ENCODE data around the gene USF3. TPM values are rescaled to one million over a fixed set of nuclear protein-coding genes. Genes with fewer than 3 reads are reported as not detected.
"Not testable (repeated sequence)": the region's sequence is repeated elsewhere in the genome, so short reads cannot be mapped to it uniquely, and the experiment has no call there.

USF3 gene
- total RNA-seq, 1 donor from 2014 or later: 15.3 TPM

GRCh38 chr3:113638910-113639309 lies 57.5 kb downstream of the USF3 start:
- Histone ChIP-seq H3K27me3 (no peaks in the 10 kb centered on the region), H3K9ac (no peak overlapping the region), H3K4me1 (no peaks in the 10 kb centered on the region), H3F3A (ENCODE audit: low read depth) (no peaks in the 10 kb centered on the region), H3K9me3 (ENCODE audit: low read depth) (no peaks in the 10 kb centered on the region), H3K4me3 (no peak overlapping the region), H3K27ac (no peak overlapping the region), H2AFZ (replicated peaks) (no peak overlapping the region), H4K20me1 (ENCODE audit: low read depth) (no peaks in the 10 kb centered on the region), H3K36me3 (no peaks in the 10 kb centered on the region), H3K4me2 (no peak overlapping the region), H3K79me2 (ENCODE audit: low read depth) (no peaks in the 10 kb centered on the region)
- no peaks in the 10 kb centered on the region for H3K4me1 Mint-ChIP-seq
- no peak for DNase-seq (ENCODE audit: low spot score)
- peaks cover 2% of the 10 kb centered on the region for H3K27me3 Mint-ChIP-seq (ENCODE audit: insufficient read depth, low read depth)
- H3K4me3 Mint-ChIP-seq: no peak overlapping the region
- no peak overlapping the region for H3K27ac Mint-ChIP-seq
- no peak for TF ChIP-seq EZH2 (IDR thresholded peaks at IDR 0.05)
- TF ChIP-seq, protein P1, sequence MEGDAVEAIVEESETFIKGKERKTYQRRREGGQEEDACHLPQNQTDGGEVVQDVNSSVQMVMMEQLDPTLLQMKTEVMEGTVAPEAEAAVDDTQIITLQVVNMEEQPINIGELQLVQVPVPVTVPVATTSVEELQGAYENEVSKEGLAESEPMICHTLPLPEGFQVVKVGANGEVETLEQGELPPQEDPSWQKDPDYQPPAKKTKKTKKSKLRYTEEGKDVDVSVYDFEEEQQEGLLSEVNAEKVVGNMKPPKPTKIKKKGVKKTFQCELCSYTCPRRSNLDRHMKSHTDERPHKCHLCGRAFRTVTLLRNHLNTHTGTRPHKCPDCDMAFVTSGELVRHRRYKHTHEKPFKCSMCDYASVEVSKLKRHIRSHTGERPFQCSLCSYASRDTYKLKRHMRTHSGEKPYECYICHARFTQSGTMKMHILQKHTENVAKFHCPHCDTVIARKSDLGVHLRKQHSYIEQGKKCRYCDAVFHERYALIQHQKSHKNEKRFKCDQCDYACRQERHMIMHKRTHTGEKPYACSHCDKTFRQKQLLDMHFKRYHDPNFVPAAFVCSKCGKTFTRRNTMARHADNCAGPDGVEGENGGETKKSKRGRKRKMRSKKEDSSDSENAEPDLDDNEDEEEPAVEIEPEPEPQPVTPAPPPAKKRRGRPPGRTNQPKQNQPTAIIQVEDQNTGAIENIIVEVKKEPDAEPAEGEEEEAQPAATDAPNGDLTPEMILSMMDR (IDR thresholded peaks at IDR 0.05): no peak
- H3K36me3 Mint-ChIP-seq: no peaks in the 10 kb centered on the region
- H3K9me3 Mint-ChIP-seq: peaks cover 10% of the 10 kb centered on the region

DNA sequence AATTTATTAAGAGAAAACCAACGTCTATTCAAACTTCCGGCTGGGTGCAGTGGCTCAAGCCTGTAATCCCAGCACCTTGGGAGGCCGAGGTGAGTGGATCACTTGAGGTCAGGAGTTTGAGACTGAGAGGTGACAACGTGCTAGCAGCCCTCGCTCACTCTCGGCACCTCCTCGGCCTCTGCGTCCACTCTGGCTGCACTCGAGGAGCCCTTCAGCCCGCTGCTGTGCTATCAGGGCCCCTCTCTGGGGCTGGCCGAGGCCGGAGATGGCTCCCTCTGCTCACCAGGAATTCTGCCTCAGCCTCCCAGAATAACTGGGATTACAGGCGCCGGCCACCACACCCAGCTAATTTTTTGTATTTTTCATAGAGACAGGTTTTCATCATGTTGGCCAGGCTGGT lies 58.7 kb downstream of the USF3 start:
- no peaks in the 10 kb centered on the region for H3K4me1 Mint-ChIP-seq
- no peaks in the 10 kb centered on the region for H3K36me3 ChIP-seq
- peaks cover 2% of the 10 kb centered on the region for H3K9me3 Mint-ChIP-seq
- no peaks in the 10 kb centered on the region for H3K36me3 Mint-ChIP-seq
- no peak overlapping the region for H3K4me2 ChIP-seq
- H3K27me3 ChIP-seq: no peaks in the 10 kb centered on the region
- no peaks in the 10 kb centered on the region for H3K9me3 ChIP-seq (ENCODE audit: low read depth)
- no peak overlapping the region for H3K4me3 ChIP-seq
- no peak overlapping the region for H3K4me3 Mint-ChIP-seq
- H3K27ac ChIP-seq: no peak overlapping the region
- no peak overlapping the region for H2AFZ ChIP-seq (replicated peaks)
- H3K4me1 ChIP-seq: no peaks in the 10 kb centered on the region
- no peaks in the 10 kb centered on the region for H3K79me2 ChIP-seq (ENCODE audit: low read depth)
- no peaks in the 10 kb centered on the region for H3F3A ChIP-seq (ENCODE audit: low read depth)
- no peak overlapping the region for H3K9ac ChIP-seq
- no peak overlapping the region for H3K27ac Mint-ChIP-seq
- H3K27me3 Mint-ChIP-seq (ENCODE audit: insufficient read depth, low read depth): peaks cover 2% of the 10 kb centered on the region
- no peaks in the 10 kb centered on the region for H4K20me1 ChIP-seq (ENCODE audit: low read depth)
- TF ChIP-seq, protein P1 (IDR thresholded peaks at IDR 0.05): no peak
- TF ChIP-seq EZH2phosphoT487 (IDR thresholded peaks at IDR 0.05) (no peak), EZH2 (IDR thresholded peaks at IDR 0.05) (no peak)
- no peak for DNase-seq (ENCODE audit: low spot score)

- not testable (repeated sequence) for H3K4me3 Mint-ChIP-seq; H3K4me1 ChIP-seq; H3F3A ChIP-seq (ENCODE audit: low read depth); DNase-seq (ENCODE audit: low spot score); H3K27ac ChIP-seq; H3K36me3 ChIP-seq; H3K9ac ChIP-seq; H3K79me2 ChIP-seq (ENCODE audit: low read depth); H2AFZ ChIP-seq (replicated peaks); H3K9me3 Mint-ChIP-seq; H3K4me1 Mint-ChIP-seq; H3K4me3 ChIP-seq; H3K27me3 Mint-ChIP-seq (ENCODE audit: insufficient read depth, low read depth); H4K20me1 ChIP-seq (ENCODE audit: low read depth); H3K4me2 ChIP-seq; H3K27ac Mint-ChIP-seq; H3K27me3 ChIP-seq; H3K36me3 Mint-ChIP-seq; H3K9me3 ChIP-seq (ENCODE audit: low read depth)
Observed at GRCh38 chr3:113636034-113636433, 60.4 kb downstream of the USF3 start.

DNA sequence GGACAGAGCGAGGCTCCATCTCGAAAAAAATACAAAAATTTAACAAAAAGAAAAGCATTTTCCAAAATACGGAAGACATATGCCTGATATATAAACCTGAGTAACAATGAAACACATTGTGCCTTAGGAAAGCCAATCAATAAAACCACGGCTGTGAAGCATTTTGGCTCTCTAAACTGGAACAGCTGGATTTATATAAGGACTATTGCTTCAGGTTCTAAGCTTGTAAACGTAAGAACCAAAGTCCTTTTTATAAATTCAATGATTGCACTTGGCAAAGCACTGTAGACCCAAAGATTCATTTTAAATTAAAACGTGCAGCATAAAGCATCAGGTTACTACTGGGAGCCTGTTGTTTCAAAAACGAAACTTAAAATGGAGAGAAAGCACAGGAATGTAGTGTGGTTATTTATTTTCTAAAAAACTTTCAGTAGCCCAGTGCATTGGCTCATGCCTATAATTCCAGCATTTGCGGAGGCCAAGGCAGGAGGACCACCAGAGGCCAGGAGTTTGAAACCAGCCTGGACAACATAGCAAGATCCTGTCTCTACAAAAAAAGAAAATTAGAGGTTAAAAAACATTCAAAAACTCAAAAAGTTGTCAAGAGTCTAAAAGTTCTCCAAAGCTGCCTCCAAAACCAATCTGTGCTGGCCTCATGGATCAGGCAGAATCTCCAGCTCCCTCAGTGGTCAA lies 61.5 kb downstream of the USF3 start:
- no peak overlapping the region for H3K4me3 ChIP-seq
- no peak for DNase-seq (ENCODE audit: low spot score)
- no peaks in the 10 kb centered on the region for H4K20me1 ChIP-seq (ENCODE audit: low read depth)
- no peaks in the 10 kb centered on the region for H3K79me2 ChIP-seq (ENCODE audit: low read depth)
- Mint-ChIP-seq H3K9me3 (no peaks in the 10 kb centered on the region), H3K27ac (no peak overlapping the region), H3K36me3 (no peaks in the 10 kb centered on the region), H3K4me3 (no peak overlapping the region), H3K27me3 (ENCODE audit: insufficient read depth, low read depth) (peaks cover 2% of the 10 kb centered on the region), H3K4me1 (peaks cover 5% of the 10 kb centered on the region)
- no peak overlapping the region for H3K27ac ChIP-seq
- no peak overlapping the region for H2AFZ ChIP-seq (replicated peaks)
- TF ChIP-seq EZH2 (IDR thresholded peaks at IDR 0.05) (no peak), EZH2phosphoT487 (IDR thresholded peaks at IDR 0.05) (no peak)
- TF ChIP-seq, protein P1 (IDR thresholded peaks at IDR 0.05): no peak
- no peaks in the 10 kb centered on the region for H3K4me1 ChIP-seq
- no peak overlapping the region for H3K4me2 ChIP-seq
- H3F3A ChIP-seq (ENCODE audit: low read depth): no peaks in the 10 kb centered on the region
- H3K9ac ChIP-seq: no peak overlapping the region
- no peaks in the 10 kb centered on the region for H3K9me3 ChIP-seq (ENCODE audit: low read depth)
- H3K27me3 ChIP-seq: no peaks in the 10 kb centered on the region
- H3K36me3 ChIP-seq: no peaks in the 10 kb centered on the region
